ENCODE measurements around the gene BID. TPM values are rescaled to one million over a fixed set of nuclear protein-coding genes. Genes with fewer than 3 reads are reported as not detected.

Gene BID
- total and polyA plus RNA-seq, 2 of the 8 experiments (the other 6 are each of a cell fraction or from before 2014, with no cell fraction given), result 39.3 to 114 TPM

GRCh38 chr22:17791196-17791595, 16.9 kb upstream of the BID start (continued):
- TF ChIP-seq CHD7 (IDR thresholded peaks at IDR 0.05; ENCODE audit: insufficient replicate concordance, low read length), result no peak
- TF ChIP-seq PHF8 (conservative IDR thresholded peaks at IDR 0.05; ENCODE audit: low read depth, low read length), result no peak
- TF ChIP-seq TCF12 (IDR thresholded peaks at IDR 0.05; ENCODE audit: low read depth, low read length), result no peak
- TF ChIP-seq KDM5A (IDR thresholded peaks at IDR 0.05; ENCODE audit: low read length), result no peak
- no peak for TF ChIP-seq KDM4A (IDR thresholded peaks at IDR 0.05; ENCODE audit: low read depth, low read length, severe bottlenecking)
- no peak for TF ChIP-seq RFX5 (IDR thresholded peaks at IDR 0.05; ENCODE audit: borderline replicate concordance, low read depth, low read length)
- no peak for TF ChIP-seq HDAC2 (IDR thresholded peaks at IDR 0.05; ENCODE audit: borderline replicate concordance in 1 of 2, low read depth in 2 of 2, low read length in 2 of 2)
- no peak for TF ChIP-seq SP2 (IDR thresholded peaks at IDR 0.05; ENCODE audit: low read length)
- TF ChIP-seq TAF7 (optimal IDR thresholded peaks at IDR 0.05; ENCODE audit: borderline replicate concordance, low read depth, low read length), result no peak
